ENCODE results near the gene ACSL6. TPM values are rescaled to one million over a fixed set of nuclear protein-coding genes. Genes with fewer than 3 reads are reported as not detected.

The ACSL6 gene
- total and polyA plus RNA-seq, 2 donors (not counting 1 experiment from before 2014, with no cell fraction given): 0.02 to 0.33 TPM

- DNase-seq (ENCODE audit: low read depth in 2 of 2): peak in 1 of 2 donors; percentile 60
- Histone ChIP-seq H3K4me2 (ENCODE audit: extremely low read depth, insufficient read depth, low read length) (no peak overlapping the region), H2AFZ (ENCODE audit: low read length) (no peak overlapping the region), H3K9ac (ENCODE audit: insufficient read depth, low read length) (no peak overlapping the region), H3K9me3 (ENCODE audit: control insufficient read depth, insufficient read depth, low read depth, low read length) (no peaks in the 10 kb centered on the region), H3K27ac (ENCODE audit: insufficient read depth, low read length) (no peak overlapping the region), H3K79me2 (ENCODE audit: control insufficient read depth, insufficient read depth, low read length) (no peaks in the 10 kb centered on the region), H3K4me1 (ENCODE audit: control insufficient read depth, extremely low read depth, insufficient read depth, low read length) (no peaks in the 10 kb centered on the region), H3K27me3 (ENCODE audit: control insufficient read depth, insufficient read depth, low read length) (no peaks in the 10 kb centered on the region), H3K36me3 (ENCODE audit: control insufficient read depth, insufficient read depth, low read length) (no peaks in the 10 kb centered on the region), H4K20me1 (ENCODE audit: control insufficient read depth, extremely low read depth, insufficient read depth, low read length) (no peaks in the 10 kb centered on the region), H3K4me3 (replicated peaks in 1 of 4; ENCODE audit: control extremely low read depth in 1 of 4, insufficient read depth in 1 of 4, low read depth in 3 of 4, low read length in 4 of 4) (no peak overlapping the region)
- no peak for TF ChIP-seq EZH2 (IDR thresholded peaks at IDR 0.05; ENCODE audit: low read length, missing control alignments)
- TF ChIP-seq CTCF (conservative IDR thresholded peaks at IDR 0.05 in 1 of 2, IDR thresholded peaks at IDR 0.05 in 1 of 2; ENCODE audit: low read depth in 1 of 2, low read length in 2 of 2): no peak
Measured at GRCh38 chr5:131983244-131983771, 28.1 kb downstream of the ACSL6 start.

- Histone ChIP-seq H2AFZ (ENCODE audit: low read length) (no peak overlapping the region), H3K9ac (ENCODE audit: insufficient read depth, low read length) (no peak overlapping the region), H3K27ac (ENCODE audit: insufficient read depth, low read length) (no peak overlapping the region), H3K9me3 (ENCODE audit: control insufficient read depth, insufficient read depth, low read depth, low read length) (no peaks in the 10 kb centered on the region), H3K27me3 (ENCODE audit: control insufficient read depth, insufficient read depth, low read length) (no peaks in the 10 kb centered on the region), H3K79me2 (ENCODE audit: control insufficient read depth, insufficient read depth, low read length) (no peaks in the 10 kb centered on the region), H3K36me3 (ENCODE audit: control insufficient read depth, insufficient read depth, low read length) (no peaks in the 10 kb centered on the region), H3K4me2 (ENCODE audit: extremely low read depth, insufficient read depth, low read length) (no peak overlapping the region), H3K4me3 (replicated peaks in 1 of 4; ENCODE audit: control extremely low read depth in 1 of 4, insufficient read depth in 1 of 4, low read depth in 3 of 4, low read length in 4 of 4) (no peak overlapping the region), H3K4me1 (ENCODE audit: control insufficient read depth, extremely low read depth, insufficient read depth, low read length) (no peaks in the 10 kb centered on the region), H4K20me1 (ENCODE audit: control insufficient read depth, extremely low read depth, insufficient read depth, low read length) (no peaks in the 10 kb centered on the region)
- no peak for DNase-seq (ENCODE audit: low read depth in 2 of 2)
- TF ChIP-seq EZH2 (IDR thresholded peaks at IDR 0.05; ENCODE audit: low read length, missing control alignments) (no peak), CTCF (conservative IDR thresholded peaks at IDR 0.05 in 1 of 2, IDR thresholded peaks at IDR 0.05 in 1 of 2; ENCODE audit: low read depth in 1 of 2, low read length in 2 of 2) (no peak)
Measured at GRCh38 chr5:131981516-131981915, 29.9 kb downstream of the ACSL6 start.

- Histone ChIP-seq H3K4me1 (ENCODE audit: control insufficient read depth, extremely low read depth, insufficient read depth, low read length) (no peaks in the 10 kb centered on the region), H3K4me2 (ENCODE audit: extremely low read depth, insufficient read depth, low read length) (no peak overlapping the region), H3K36me3 (ENCODE audit: control insufficient read depth, insufficient read depth, low read length) (no peaks in the 10 kb centered on the region), H3K27ac (ENCODE audit: insufficient read depth, low read length) (no peak overlapping the region), H3K79me2 (ENCODE audit: control insufficient read depth, insufficient read depth, low read length) (no peaks in the 10 kb centered on the region), H3K4me3 (replicated peaks in 1 of 4; ENCODE audit: control extremely low read depth in 1 of 4, insufficient read depth in 1 of 4, low read depth in 3 of 4, low read length in 4 of 4) (no peak overlapping the region), H4K20me1 (ENCODE audit: control insufficient read depth, extremely low read depth, insufficient read depth, low read length) (no peaks in the 10 kb centered on the region), H2AFZ (ENCODE audit: low read length) (no peak overlapping the region), H3K27me3 (ENCODE audit: control insufficient read depth, insufficient read depth, low read length) (no peaks in the 10 kb centered on the region), H3K9ac (ENCODE audit: insufficient read depth, low read length) (no peak overlapping the region), H3K9me3 (ENCODE audit: control insufficient read depth, insufficient read depth, low read depth, low read length) (no peaks in the 10 kb centered on the region)
- DNase-seq (ENCODE audit: low read depth in 2 of 2): no peak
- TF ChIP-seq CTCF (conservative IDR thresholded peaks at IDR 0.05 in 1 of 2, IDR thresholded peaks at IDR 0.05 in 1 of 2; ENCODE audit: low read depth in 1 of 2, low read length in 2 of 2): no peak
- no peak for TF ChIP-seq EZH2 (IDR thresholded peaks at IDR 0.05; ENCODE audit: low read length, missing control alignments)
Measured at GRCh38 chr5:131980696-131981095, 30.8 kb downstream of the ACSL6 start.
